Measurements from ENCODE around the gene ANKRD11.
"Not testable (repeated sequence)": the region's sequence is repeated elsewhere in the genome, so short reads cannot be mapped to it uniquely, and the experiment has no call there.

The ANKRD11 gene

GRCh38 chr16:89256651-89257254 lies 233.6 kb downstream of the ANKRD11 start:
- DNase-seq = peak; percentile 79

DNA sequence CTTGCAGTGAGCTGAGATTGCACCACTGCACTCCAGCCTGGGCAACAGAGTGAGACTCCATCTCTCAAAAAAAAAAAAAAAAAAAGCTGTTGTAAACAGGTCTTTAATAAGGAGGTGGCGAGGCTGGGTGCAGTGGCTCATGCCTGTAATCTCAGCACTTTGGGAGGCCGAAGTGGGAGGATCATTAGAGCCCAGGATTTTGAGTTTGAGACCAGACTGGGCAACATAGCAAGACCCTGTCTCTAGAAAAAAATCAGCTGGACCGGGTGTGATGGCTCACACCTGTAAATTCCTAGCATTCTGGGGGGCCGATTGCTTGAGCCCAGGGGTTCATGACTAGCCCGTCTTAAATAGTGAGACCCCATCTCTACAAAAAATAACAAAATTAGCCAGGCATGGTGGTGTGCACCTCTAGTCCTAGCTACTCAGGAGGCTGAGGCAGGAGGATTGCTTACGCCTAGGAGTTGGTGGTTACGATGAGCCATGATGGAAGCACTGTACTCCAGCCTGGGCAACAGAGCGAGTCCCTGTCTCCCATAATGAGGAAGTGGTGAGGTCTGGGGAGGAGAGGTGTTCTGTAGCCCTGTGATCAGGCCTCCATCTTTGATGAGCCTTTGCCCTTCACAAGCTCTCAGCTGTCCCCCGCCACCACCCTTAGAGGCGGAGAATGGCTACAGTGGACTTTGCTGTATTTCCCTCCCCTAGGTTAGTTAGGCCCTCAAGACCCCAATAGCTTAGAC lies 236.6 kb downstream of the ANKRD11 start:
- DNase-seq = no peak

- no peak for DNase-seq
These were observed 242.0 kb downstream of the ANKRD11 start for GRCh38 chr16:89248196-89248982.

- DNase-seq = not testable (repeated sequence)
These were observed 242.7 kb downstream of the ANKRD11 start for GRCh38 chr16:89247734-89248075.

DNA sequence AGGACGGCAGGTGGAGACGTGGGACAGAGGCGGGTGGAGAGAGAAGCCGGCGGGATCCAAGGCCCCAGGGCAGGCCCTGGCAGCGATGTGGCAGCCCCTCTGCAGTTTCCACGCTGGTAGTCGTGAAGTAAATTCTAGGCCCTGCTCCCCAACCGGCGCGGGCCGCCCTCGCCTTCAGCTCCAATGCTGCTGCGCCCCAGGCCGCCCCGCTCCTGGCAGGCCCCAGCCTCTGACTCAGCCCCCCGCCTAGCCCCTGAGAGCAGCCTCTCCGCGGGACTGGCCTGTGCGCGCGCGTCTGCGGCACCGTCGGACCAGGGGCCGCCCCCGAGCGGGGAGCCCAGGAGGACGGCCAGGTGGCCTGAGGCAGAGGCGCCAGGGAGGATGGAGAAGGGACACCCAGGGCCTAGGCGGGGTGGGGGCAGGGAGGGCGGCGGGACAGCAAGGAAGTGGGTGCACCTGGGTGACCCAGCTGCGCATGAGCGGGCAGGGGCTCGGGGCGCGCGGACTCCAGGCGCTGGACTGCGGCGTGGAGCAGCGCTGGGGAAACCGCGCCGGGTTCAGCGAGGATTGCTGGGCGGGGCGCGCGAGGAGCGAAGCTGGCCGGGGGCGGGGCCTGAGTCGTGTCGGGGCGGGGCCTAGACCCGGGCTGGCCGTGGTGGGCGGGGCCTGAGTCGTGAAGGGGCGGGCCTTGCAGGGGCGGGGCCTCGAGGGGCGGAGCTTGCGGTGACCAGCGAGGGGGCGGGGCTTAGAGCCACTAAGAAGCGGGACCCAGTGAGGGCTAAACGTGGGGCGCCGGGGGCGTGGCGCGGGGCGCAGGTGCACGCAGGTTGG lies 243.2 kb downstream of the ANKRD11 start:
- peak; percentile 79 for DNase-seq

- no peak for DNase-seq
These were observed 243.9 kb downstream of the ANKRD11 start for GRCh38 chr16:89246383-89246902.

GRCh38 chr16:89244754-89245153 lies 245.6 kb downstream of the ANKRD11 start:
- DNase-seq = no peak

DNA sequence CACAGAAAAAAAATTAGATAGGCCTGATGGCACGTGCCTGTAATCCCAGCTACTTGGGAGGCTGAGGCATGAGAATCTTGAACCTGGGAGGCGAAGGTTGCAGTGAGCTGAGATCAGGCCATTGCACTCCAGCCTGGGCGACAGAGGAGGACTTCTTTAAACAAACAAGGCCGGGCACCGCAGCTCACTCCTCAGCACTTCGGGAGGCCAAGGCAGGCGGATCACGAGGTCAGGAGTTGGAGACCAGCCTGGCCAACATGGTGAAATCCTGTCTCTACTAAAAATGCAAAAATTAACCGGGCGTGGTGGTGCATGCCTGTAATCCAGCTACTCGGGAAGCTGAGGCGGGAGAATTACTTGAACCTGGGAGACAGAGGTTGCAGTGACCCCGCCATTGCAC lies 246.1 kb downstream of the ANKRD11 start:
- DNase-seq = not testable (repeated sequence)

GRCh38 chr16:89243664-89244063 lies 246.7 kb downstream of the ANKRD11 start:
- DNase-seq = no peak

GRCh38 chr16:89242795-89243200 lies 247.6 kb downstream of the ANKRD11 start:
- no peak for DNase-seq

DNA sequence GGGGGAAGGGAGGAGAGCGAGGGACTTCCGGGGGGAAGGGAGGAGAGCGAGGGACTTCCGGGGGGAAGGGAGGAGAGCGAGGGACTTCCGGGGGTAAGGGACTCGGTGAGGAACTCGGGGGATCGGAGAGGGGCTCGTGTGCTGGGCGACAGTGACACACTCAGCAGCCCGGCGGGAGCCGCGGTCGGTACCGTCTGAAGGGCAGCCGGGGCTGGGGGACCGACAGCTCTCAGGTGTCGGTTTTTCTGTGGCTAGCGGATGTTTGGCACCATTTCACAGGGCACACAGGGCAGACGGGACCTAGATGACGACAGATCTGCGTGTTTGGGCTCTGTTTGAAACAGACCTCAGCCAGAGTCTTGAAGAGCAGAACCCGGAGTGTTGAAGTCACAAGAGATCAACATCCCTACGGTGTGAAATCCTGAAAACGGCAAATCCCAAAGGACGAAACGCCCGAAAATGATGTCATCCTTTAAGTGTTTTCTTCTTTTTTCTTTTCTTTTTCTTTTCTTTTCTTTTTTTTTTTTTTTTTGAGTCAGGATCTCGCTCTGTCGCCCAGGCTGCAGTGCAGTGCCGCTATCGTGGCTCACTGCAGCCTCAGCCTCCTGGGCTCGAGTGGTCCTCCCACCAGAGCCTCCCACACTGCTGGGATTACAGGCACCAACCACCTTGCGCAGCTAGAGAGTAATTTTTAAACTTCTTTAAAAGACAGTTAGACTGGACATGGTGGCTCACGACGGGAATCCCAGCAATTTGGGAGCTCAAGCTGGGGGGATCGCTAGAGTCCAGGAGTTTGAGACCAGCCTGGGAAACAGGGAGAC lies 249.0 kb downstream of the ANKRD11 start:
- DNase-seq = peak; percentile 77

DNA sequence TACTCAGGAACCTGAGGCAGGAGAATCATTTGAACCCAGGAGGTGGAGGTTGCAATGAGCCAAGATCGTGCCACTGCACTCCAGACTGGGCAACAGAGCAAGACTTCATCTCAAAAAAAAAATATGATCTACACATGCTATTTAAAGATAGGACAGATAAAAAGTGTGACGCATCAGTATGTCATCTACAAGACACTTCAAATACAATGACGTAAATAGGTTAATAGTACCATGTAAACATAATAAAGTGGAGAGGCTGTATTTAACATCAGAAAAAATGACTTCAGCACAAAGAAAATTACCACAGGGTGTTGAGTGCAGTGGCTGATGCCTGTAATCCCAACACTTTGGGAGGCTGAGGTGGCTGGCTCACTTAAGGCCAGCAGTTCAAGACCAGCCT lies 252.6 kb downstream of the ANKRD11 start:
- DNase-seq = no peak

GRCh38 chr16:89233678-89234490 lies 256.5 kb downstream of the ANKRD11 start:
- no peak for DNase-seq

- no peak for DNase-seq
These were observed 258.3 kb downstream of the ANKRD11 start for GRCh38 chr16:89232107-89232506.

GRCh38 chr16:89230255-89230654 lies 260.1 kb downstream of the ANKRD11 start:
- DNase-seq = no peak

- no peak for DNase-seq
These were observed 265.7 kb downstream of the ANKRD11 start for GRCh38 chr16:89224665-89225064.

GRCh38 chr16:89222931-89223330 lies 267.4 kb downstream of the ANKRD11 start:
- DNase-seq = no peak

DNA sequence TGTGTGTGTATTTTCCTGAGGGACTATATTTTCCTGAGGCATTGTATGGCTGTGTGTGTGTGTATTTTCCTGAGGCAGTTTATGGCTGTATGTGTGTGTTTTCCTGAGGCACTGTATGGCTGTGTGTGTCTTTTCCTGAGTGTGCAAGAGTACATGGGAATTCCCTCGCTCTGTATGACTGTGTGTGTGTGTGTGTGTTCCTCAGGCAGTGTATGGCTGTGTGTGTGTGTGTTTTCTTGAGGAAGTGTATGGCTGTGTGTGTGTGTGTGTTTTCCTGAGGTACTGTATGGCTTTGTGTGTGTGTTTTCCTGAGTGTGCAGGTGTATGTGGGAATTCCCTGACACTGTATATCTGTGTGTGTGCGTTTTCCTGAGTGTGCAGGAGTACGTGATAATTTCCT lies 268.8 kb downstream of the ANKRD11 start:
- no peak for DNase-seq

- no peak for DNase-seq
These were observed 271.0 kb downstream of the ANKRD11 start for GRCh38 chr16:89219365-89219764.
